Gastrocnemius medialis (tissue), 4 donors: ENCODE data around the gene CKAP5. TPM values are rescaled to one million over a fixed set of nuclear protein-coding genes. Genes with fewer than 3 reads are reported as not detected.

Source experiments
- ATAC-seq, 2 donors: fragments of 150-250 bp; one replicate each; pipeline ENCODE4 v1.9.1; 2016
- DNase-seq, 2 donors: peaks; one replicate each; pipeline ENCODE4 v3.0.0-alpha.2; 2019
- H3K27ac ChIP-seq, 4 donors: fragments of 200-600 bp; sonication (generic); 1 replicate in 1 of 4; 2 replicates in 3 of 4; pipeline ENCODE4 v1.5.1; 2016 to 2018; ENCODE audit warnings: mild to moderate bottlenecking in 2 of 4, moderate library complexity in 1 of 4
- H3K27me3 ChIP-seq, 3 donors: fragments of 200-600 bp; sonication (generic) in 2 of 3; 1 replicate in 1 of 3; 2 replicates in 2 of 3; pipeline versions ENCODE4 v1.5.1 to v1.6.0; 2016 to 2019; ENCODE audit warnings: mild to moderate bottlenecking in 1 of 3, moderate library complexity in 1 of 3
- H3K36me3 ChIP-seq, 2 donors: fragments of 200-600 bp; sonication (generic) in 1 of 2; one replicate each; pipeline ENCODE4 v1.5.1; 2017 to 2018
- H3K4me1 ChIP-seq, 2 donors: fragments of 200-600 bp; sonication (generic) in 1 of 2; one replicate each; pipeline ENCODE4 v1.5.1; 2016 to 2017; ENCODE audit warnings: mild to moderate bottlenecking in 2 of 2
- H3K4me3 ChIP-seq, 4 donors: fragments of 200-600 bp; sonication (generic) in 3 of 4; 1 replicate in 1 of 4; 2 replicates in 3 of 4; pipeline ENCODE4 v1.5.1; 2016 to 2019; ENCODE audit warnings: mild to moderate bottlenecking in 2 of 4
- H3K9me3 ChIP-seq, 3 donors: fragments of 200-600 bp; sonication (generic) in 2 of 3; 1 replicate in 1 of 3; 2 replicates in 2 of 3; pipeline ENCODE4 v1.5.1; 2016 to 2019
- CTCF ChIP-seq, 5 experiments: fragments of 450-650 bp in 3 of 5; fragments of 200-600 bp in 2 of 5; sonication (generic) in 2 of 5; IDR thresholded peaks in 4 of 5; conservative IDR thresholded peaks in 1 of 5; 1 replicate in 4 of 5; 2 replicates in 1 of 5; pipeline ENCODE4 v1.5.1; 2016 to 2019; ENCODE audit warnings: antibody characterized with exemption in 5 of 5, mild to moderate bottlenecking in 3 of 5, moderate library complexity in 3 of 5
- POLR2A ChIP-seq, 2 donors: fragments of 450-650 bp; IDR thresholded peaks; one replicate each; pipeline ENCODE4 v1.6.1; 2017; ENCODE audit warnings: antibody characterized with exemption in 2 of 2, mild to moderate bottlenecking in 2 of 2, moderate library complexity in 2 of 2
- in situ Hi-C, 4 donors: fragments of 200-750 bp; cut with MboI; loops; one replicate each; pipeline versions ENCODE4 v1.15.0 to v1.8.0; 2017; ENCODE audit warnings: low sequenced_read_pairs in 4 of 4
- intact Hi-C: fragments of 100-400 bp; cut with DNase I; formaldehyde crosslinking; loops from one replicate; pipeline ENCODE4 v1.15.1; 2023; ENCODE audit warnings: low total_unique reads
- total RNA-seq, 4 donors: library from RNA; depleted of rRNA; stranded (reverse); fragments of >200 nt; gene quantifications; one replicate each; pipeline versions ENCODE4 v1.1.0 to v1.2.3, GENCODE V29; 2016

Gene CKAP5
- total RNA-seq, 4 donors from 2014 or later: 43.6 to 89.6 (median 65.0) TPM

- Histone ChIP-seq H3K9me3 (no peaks in the 10 kb centered on the region), H3K4me1 (peaks cover 0 to 6% of the 10 kb centered on the region in 2 donors), H3K36me3 (peaks cover 0 to 46% of the 10 kb centered on the region in 2 donors), H3K4me3 (no peak overlapping the region), H3K27ac (no peak overlapping the region), H3K27me3 (no peaks in the 10 kb centered on the region)
- TF ChIP-seq CTCF (IDR thresholded peaks at IDR 0.05 in 4 of 5, conservative IDR thresholded peaks at IDR 0.05 in 1 of 5): no peak
- no peak for TF ChIP-seq POLR2A (IDR thresholded peaks at IDR 0.05)
- DNase-seq: no peak
- in situ Hi-C loops (no loop called here), intact Hi-C loops (no loop called here)
- no peak for ATAC-seq
Measured at GRCh38 chr11:46860218-46860617, 14.1 kb upstream of the CKAP5 start.

GRCh38 chr11:46858920-46859546, 13.0 kb upstream of the CKAP5 start:
- no peak overlapping the region for H3K4me3 ChIP-seq
- intact Hi-C loops: no loop called here
- DNase-seq (peak in 1 of 2 donors; percentile 17), ATAC-seq (peak in 1 of 2 donors; percentile 70)
- no peaks in the 10 kb centered on the region for H3K27me3 ChIP-seq
- in situ Hi-C loops: no loop called here
- TF ChIP-seq POLR2A (IDR thresholded peaks at IDR 0.05) (no peak), CTCF (IDR thresholded peaks at IDR 0.05 in 4 of 5, conservative IDR thresholded peaks at IDR 0.05 in 1 of 5) (no peak)
- H3K9me3 ChIP-seq: no peaks in the 10 kb centered on the region
- H3K36me3 ChIP-seq: peaks cover 0 to 34% of the 10 kb centered on the region in 2 donors
- peak overlapping the region in 1 of 4 donors; percentile 33 for H3K27ac ChIP-seq
- H3K4me1 ChIP-seq: peaks cover 0 to 6% of the 10 kb centered on the region in 2 donors

- ATAC-seq (no peak), DNase-seq (no peak)
- H3K4me1 ChIP-seq: peaks cover 0 to 6% of the 10 kb centered on the region in 2 donors
- in situ Hi-C loops: no loop called here
- H3K36me3 ChIP-seq: peaks cover 0 to 23% of the 10 kb centered on the region in 2 donors
- H3K27ac ChIP-seq: no peak overlapping the region
- no peak overlapping the region for H3K4me3 ChIP-seq
- no peaks in the 10 kb centered on the region for H3K9me3 ChIP-seq
- no peak for TF ChIP-seq POLR2A (IDR thresholded peaks at IDR 0.05)
- no peak for TF ChIP-seq CTCF (IDR thresholded peaks at IDR 0.05 in 4 of 5, conservative IDR thresholded peaks at IDR 0.05 in 1 of 5)
- no peaks in the 10 kb centered on the region for H3K27me3 ChIP-seq
- intact Hi-C loops: no loop called here
Measured at GRCh38 chr11:46857666-46858065, 11.6 kb upstream of the CKAP5 start.

- intact Hi-C loops: no loop called here
- H3K36me3 ChIP-seq: peaks cover 0 to 19% of the 10 kb centered on the region in 2 donors
- no peak overlapping the region for H3K27ac ChIP-seq
- in situ Hi-C loops: no loop called here
- TF ChIP-seq CTCF (IDR thresholded peaks at IDR 0.05 in 4 of 5, conservative IDR thresholded peaks at IDR 0.05 in 1 of 5): no peak
- TF ChIP-seq POLR2A (IDR thresholded peaks at IDR 0.05): no peak
- no peaks in the 10 kb centered on the region for H3K27me3 ChIP-seq
- peaks cover 0 to 6% of the 10 kb centered on the region in 2 donors for H3K4me1 ChIP-seq
- ATAC-seq: no peak
- H3K9me3 ChIP-seq: no peaks in the 10 kb centered on the region
- no peak overlapping the region for H3K4me3 ChIP-seq
- no peak for DNase-seq
Measured at GRCh38 chr11:46856605-46857343, 10.7 kb upstream of the CKAP5 start.
